Adrenal gland (tissue), 5 donors: Measurements from ENCODE around the gene CFAP221.

Experiments used
- CTCF ChIP-seq, 6 experiments: fragments of 450-650 bp in 4 of 6; fragments of 200-600 bp in 2 of 6; sonication (generic) in 1 of 6; IDR thresholded peaks; 1 replicate in 5 of 6; 2 replicates in 1 of 6; pipeline versions ENCODE4 v1.5.1 to v1.8.0; 2016 to 2021; ENCODE audit warnings: antibody characterized with exemption in 6 of 6, mild to moderate bottlenecking in 2 of 6, moderate library complexity in 1 of 6
- POLR2A ChIP-seq, 2 donors: fragments of 450-650 bp; IDR thresholded peaks; one replicate each; pipeline ENCODE4 v1.6.1; 2017; ENCODE audit warnings: antibody characterized with exemption in 2 of 2, mild to moderate bottlenecking in 2 of 2, moderate library complexity in 1 of 2
- donor health status: DM: no; HTN: no; CAD: no.

GRCh38 chr2:119689218-119689617 lies 145.0 kb downstream of the CFAP221 start:
- TF ChIP-seq CTCF (IDR thresholded peaks at IDR 0.05), result no peak
- no peak for TF ChIP-seq POLR2A (IDR thresholded peaks at IDR 0.05)
